CD14-positive monocyte (primary cell): ENCODE measurements around the gene GASK1B. TPM values are rescaled to one million over a fixed set of nuclear protein-coding genes. Genes with fewer than 3 reads are reported as not detected.

Experiments
- DNase-seq, 3 donors: peaks; one replicate each; pipeline ENCODE4 v3.0.0-alpha.2; 2011 to 2022
- H2AFZ ChIP-seq: 2 replicates; pipeline ENCODE4 v1.6.0; 2012; ENCODE audit warnings: mild to moderate bottlenecking, low read depth, low read length, inconsistent platforms; ENCODE audit not compliant: insufficient read depth, poor library complexity, severe bottlenecking
- H3K27ac ChIP-seq, 2 donors: 1 replicate in 1 of 2; 2 replicates in 1 of 2; pipeline ENCODE4 v1.5.1; 2012 to 2013; ENCODE audit warnings: low read length in 2 of 2, control low read depth in 1 of 2, inconsistent platforms in 1 of 2, low read depth in 1 of 2, mild to moderate bottlenecking in 1 of 2
- H3K27me3 ChIP-seq, 2 donors: one replicate each; pipeline versions ENCODE4 v1.6.0 to v1.6.1; 2011 to 2013; ENCODE audit warnings: low read length in 2 of 2; ENCODE audit not compliant: control insufficient read depth in 2 of 2, insufficient read depth in 2 of 2
- H3K36me3 ChIP-seq, 2 donors: replicated peaks in 1 of 2; 1 replicate in 1 of 2; 2 replicates in 1 of 2; pipeline versions ENCODE4 v1.5.1 to v1.6.1; 2012 to 2013; ENCODE audit warnings: low read length in 2 of 2, control low read depth in 1 of 2, inconsistent platforms in 1 of 2, mild to moderate bottlenecking in 1 of 2; ENCODE audit not compliant: insufficient read depth in 2 of 2, control insufficient read depth in 1 of 2
- H3K4me1 ChIP-seq, 2 donors: 1 replicate in 1 of 2; 2 replicates in 1 of 2; pipeline versions ENCODE4 v1.5.1 to v1.6.1; 2012 to 2013; ENCODE audit warnings: low read length in 2 of 2, control low read depth in 1 of 2, inconsistent platforms in 1 of 2, mild to moderate bottlenecking in 1 of 2, moderate library complexity in 1 of 2; ENCODE audit not compliant: insufficient read depth in 2 of 2, control insufficient read depth in 1 of 2
- H3K4me2 ChIP-seq: replicated peaks from 2 replicates; pipeline ENCODE3; 2012; ENCODE audit warnings: low read length, moderate library complexity, mild to moderate bottlenecking; ENCODE audit not compliant: poor library complexity, severe bottlenecking; ENCODE audit errors: extremely low read depth
- H3K4me3 ChIP-seq, 3 experiments: fragments of 200-600 bp in 1 of 3; sonication (generic) in 1 of 3; replicated peaks in 1 of 3; 1 replicate in 2 of 3; 2 replicates in 1 of 3; pipeline ENCODE4 v1.5.1; 2011 to 2013; ENCODE audit warnings: low read length in 3 of 3, mild to moderate bottlenecking in 3 of 3, control low read depth in 2 of 3, low read depth in 2 of 3, inconsistent platforms in 1 of 3, moderate library complexity in 1 of 3
- H3K79me2 ChIP-seq: 2 replicates; pipeline ENCODE4 v1.6.0; 2012; ENCODE audit warnings: mild to moderate bottlenecking, control low read depth, inconsistent platforms, low read length, moderate library complexity; ENCODE audit not compliant: insufficient read depth
- H3K9ac ChIP-seq: 2 replicates; pipeline ENCODE4 v1.6.0; 2017; ENCODE audit warnings: low read length, mild to moderate bottlenecking; ENCODE audit not compliant: insufficient read depth, poor library complexity, severe bottlenecking
- H3K9me3 ChIP-seq, 2 donors: replicated peaks in 1 of 2; 1 replicate in 1 of 2; 2 replicates in 1 of 2; pipeline versions ENCODE4 v1.5.1 to v1.6.1; 2012 to 2013; ENCODE audit warnings: low read length in 2 of 2, control low read depth in 1 of 2; ENCODE audit not compliant: control insufficient read depth in 1 of 2, insufficient read depth in 1 of 2
- H4K20me1 ChIP-seq: 2 replicates; pipeline ENCODE4 v1.6.0; 2012; ENCODE audit warnings: mild to moderate bottlenecking, low read length, control low read depth, moderate library complexity; ENCODE audit not compliant: insufficient read depth
- H3K27ac Mint-ChIP-seq, 7 donors: one replicate each; pipeline ENCODE4 v1.8.0; 2020; ENCODE audit warnings: mild to moderate bottlenecking in 7 of 7, mixed read lengths in 7 of 7, moderate library complexity in 6 of 7, inconsistent platforms in 2 of 7
- H3K27me3 Mint-ChIP-seq, 3 donors: one replicate each; pipeline ENCODE4 v1.8.0; 2021 to 2022; ENCODE audit warnings: low read depth in 3 of 3, mild to moderate bottlenecking in 3 of 3, mixed read lengths in 3 of 3, moderate library complexity in 3 of 3, inconsistent platforms in 1 of 3
- H3K36me3 Mint-ChIP-seq, 2 donors: one replicate each; pipeline ENCODE4 v1.8.0; 2020; ENCODE audit warnings: mixed read lengths in 2 of 2, inconsistent platforms in 1 of 2, mild to moderate bottlenecking in 1 of 2
- H3K4me1 Mint-ChIP-seq: one replicate; pipeline ENCODE4 v1.8.0; 2020; ENCODE audit warnings: mild to moderate bottlenecking, mixed read lengths
- H3K4me3 Mint-ChIP-seq, 2 donors: one replicate each; pipeline ENCODE4 v1.8.0; 2020; ENCODE audit warnings: mild to moderate bottlenecking in 2 of 2, mixed read lengths in 2 of 2, moderate library complexity in 1 of 2
- H3K9me3 Mint-ChIP-seq, 7 donors: one replicate each; pipeline ENCODE4 v1.8.0; 2020 to 2022; ENCODE audit warnings: mixed read lengths in 7 of 7, mild to moderate bottlenecking in 6 of 7, moderate library complexity in 6 of 7, inconsistent platforms in 2 of 7
- whole genome bisulfite sequencing: methylation state at CpG from one replicate; pipeline ENCODE4 v1.1.5; 2013; ENCODE audit warnings: missing lambda C conversion rate; ENCODE audit not compliant: insufficient coverage; 5-methylcytosine and 5-hydroxymethylcytosine counted together
- intact Hi-C, 2 donors: fragments of 100-400 bp; cut with micrococcal nuclease; formaldehyde crosslinking; loops; one replicate each; pipeline versions ENCODE4 v1.15.0 to v1.15.1; 2023
- polyA plus RNA-seq, 3 donors: library from polyadenylated mRNA; depleted of rRNA in 1 of 3; unstranded in 2 of 3; stranded (reverse) in 1 of 3; fragments of 300-500 nt in 2 of 3; fragments of >200 nt in 1 of 3; fragmentation: Illumina TruSeq in 2 of 3; gene quantifications; 1 replicate in 2 of 3; 2 replicates in 1 of 3; pipeline ENCODE4 v1.2.3, GENCODE V29; 2012 to 2021
- TF ChIP-seq, protein P1 (sequence below): fragments of 200-600 bp; IDR thresholded peaks from one replicate; pipeline ENCODE4 v1.8.0; 2022; ENCODE audit warnings: antibody characterized with exemption, mild to moderate bottlenecking

GASK1B gene
- polyA plus RNA-seq, 3 donors = 34.4 to 106 (median 82.2) TPM

- Histone ChIP-seq H3K27me3 (no peaks in the 10 kb centered on the region), H3K9me3 (no peaks in the 10 kb centered on the region), H3K4me1 (no peaks in the 10 kb centered on the region), H2AFZ (no peak overlapping the region), H4K20me1 (peaks cover 72% of the 10 kb centered on the region), H3K27ac (no peak overlapping the region), H3K9ac (no peak overlapping the region), H3K4me3 (no peak overlapping the region), H3K4me2 (no peak overlapping the region), H3K36me3 (peaks cover 37 to 84% of the 10 kb centered on the region in 2 donors), H3K79me2 (peaks cover 53% of the 10 kb centered on the region)
- peaks cover 13% of the 10 kb centered on the region for H3K4me1 Mint-ChIP-seq
- TF ChIP-seq, protein P1, sequence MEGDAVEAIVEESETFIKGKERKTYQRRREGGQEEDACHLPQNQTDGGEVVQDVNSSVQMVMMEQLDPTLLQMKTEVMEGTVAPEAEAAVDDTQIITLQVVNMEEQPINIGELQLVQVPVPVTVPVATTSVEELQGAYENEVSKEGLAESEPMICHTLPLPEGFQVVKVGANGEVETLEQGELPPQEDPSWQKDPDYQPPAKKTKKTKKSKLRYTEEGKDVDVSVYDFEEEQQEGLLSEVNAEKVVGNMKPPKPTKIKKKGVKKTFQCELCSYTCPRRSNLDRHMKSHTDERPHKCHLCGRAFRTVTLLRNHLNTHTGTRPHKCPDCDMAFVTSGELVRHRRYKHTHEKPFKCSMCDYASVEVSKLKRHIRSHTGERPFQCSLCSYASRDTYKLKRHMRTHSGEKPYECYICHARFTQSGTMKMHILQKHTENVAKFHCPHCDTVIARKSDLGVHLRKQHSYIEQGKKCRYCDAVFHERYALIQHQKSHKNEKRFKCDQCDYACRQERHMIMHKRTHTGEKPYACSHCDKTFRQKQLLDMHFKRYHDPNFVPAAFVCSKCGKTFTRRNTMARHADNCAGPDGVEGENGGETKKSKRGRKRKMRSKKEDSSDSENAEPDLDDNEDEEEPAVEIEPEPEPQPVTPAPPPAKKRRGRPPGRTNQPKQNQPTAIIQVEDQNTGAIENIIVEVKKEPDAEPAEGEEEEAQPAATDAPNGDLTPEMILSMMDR = no peak
- no peak overlapping the region for H3K4me3 Mint-ChIP-seq
- intact Hi-C loops = no loop called here
- no peak for DNase-seq
- no peaks in the 10 kb centered on the region for H3K27me3 Mint-ChIP-seq
- no peak overlapping the region for H3K27ac Mint-ChIP-seq
- no peaks in the 10 kb centered on the region for H3K9me3 Mint-ChIP-seq
- no CpG with 5 or more reads among the region's 4 CpGs for WGBS
- peaks cover 57 to 76% of the 10 kb centered on the region in 2 donors for H3K36me3 Mint-ChIP-seq
Observed at GRCh38 chr4:158133551-158133950, 39.3 kb downstream of the GASK1B start.

DNA sequence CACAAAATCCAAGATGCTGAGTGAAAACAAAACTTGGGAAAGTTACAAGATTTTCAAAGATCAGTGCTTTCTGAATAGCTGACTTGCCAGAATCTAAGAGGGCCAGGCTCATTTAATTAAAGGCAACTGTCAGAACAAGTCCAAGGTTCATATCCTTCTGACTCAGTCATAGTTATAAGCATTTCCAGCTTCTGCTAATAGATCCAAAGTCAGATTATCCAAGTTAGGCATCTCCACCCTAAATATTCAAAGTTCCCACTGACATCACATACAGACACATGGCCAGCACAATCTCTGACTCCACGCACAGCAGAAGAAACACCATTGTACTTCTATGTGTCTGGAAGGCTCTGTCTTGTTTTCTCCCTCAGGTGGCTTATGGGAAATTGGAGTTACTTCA is 41.8 kb downstream of the GASK1B start:
- H3K79me2 ChIP-seq = peaks cover 30% of the 10 kb centered on the region
- WGBS = no CpG with 5 or more reads among the region's 1 CpG
- H3K9me3 Mint-ChIP-seq = no peaks in the 10 kb centered on the region
- H3K27me3 Mint-ChIP-seq = no peaks in the 10 kb centered on the region
- H3K4me1 Mint-ChIP-seq = peaks cover 13% of the 10 kb centered on the region
- no peaks in the 10 kb centered on the region for H3K27me3 ChIP-seq
- intact Hi-C loops = no loop called here
- no peak overlapping the region for H2AFZ ChIP-seq
- no peak for DNase-seq
- no peaks in the 10 kb centered on the region for H3K4me1 ChIP-seq
- H3K4me2 ChIP-seq = no peak overlapping the region
- peaks cover 50% of the 10 kb centered on the region for H4K20me1 ChIP-seq
- peaks cover 53 to 86% of the 10 kb centered on the region in 2 donors for H3K36me3 ChIP-seq
- no peaks in the 10 kb centered on the region for H3K9me3 ChIP-seq
- no peak overlapping the region for H3K4me3 ChIP-seq
- H3K27ac Mint-ChIP-seq = no peak overlapping the region
- H3K9ac ChIP-seq = no peak overlapping the region
- no peak overlapping the region for H3K4me3 Mint-ChIP-seq
- H3K36me3 Mint-ChIP-seq = peaks cover 73 to 85% of the 10 kb centered on the region in 2 donors
- TF ChIP-seq, protein P1 = no peak
- H3K27ac ChIP-seq = no peak overlapping the region
